ENCODE data around the gene ELP4. TPM values are rescaled to one million over a fixed set of nuclear protein-coding genes. Genes with fewer than 3 reads are reported as not detected.

Gene ELP4
- total and polyA plus RNA-seq, 9 of the 15 experiments (the other 6 are each of a cell fraction or from before 2014, with no cell fraction given): 24.1 to 60.3 (median 38.7) TPM

- CTCF ChIA-PET (ENCODE audit: low intra/inter-chr PET ratio): no interaction called here
- BruUV-seq (replicated peaks): no TSS peak
- H2AFZ ChIP-seq (ENCODE audit: low read depth, low read length): no peak overlapping the region
- POLR2A ChIA-PET: no interaction called here
- H3K9ac ChIP-seq (ENCODE audit: insufficient read depth in 1 of 2, low read depth in 2 of 2, low read length in 2 of 2): no peak overlapping the region
- H3K27me3 ChIP-seq (ENCODE audit: control insufficient read depth in 2 of 2, insufficient read depth in 2 of 2, low read length in 2 of 2): no peaks in the 10 kb centered on the region
- H3K9me1 ChIP-seq (ENCODE audit: control insufficient read depth, insufficient read depth, low read length): no peaks in the 10 kb centered on the region
- DNase-seq (ENCODE audit: extremely low read depth in 1 of 4, low spot score in 3 of 4) (no peak), ATAC-seq (no peak), FAIRE-seq (no peak)
- no peaks in the 10 kb centered on the region for H3K4me1 ChIP-seq (replicated peaks in 1 of 2; ENCODE audit: control insufficient read depth in 2 of 2, insufficient read depth in 2 of 2, low read length in 2 of 2)
- 81% methylated on average over 2 of the region's 2 CpGs for WGBS (ENCODE audit: insufficient coverage, low coverage, missing lambda C conversion rate)
- no peaks in the 10 kb centered on the region; the same call in 2 of the 3 replicates for H3K36me3 ChIP-seq (ENCODE audit: control insufficient read depth, insufficient read depth, low read length)
- no peaks in the 10 kb centered on the region for H4K20me1 ChIP-seq (replicated peaks; ENCODE audit: control insufficient read depth, insufficient read depth, low read length)
- H3K9me3 ChIP-seq (replicated peaks; ENCODE audit: control insufficient read depth, insufficient read depth, low read depth, low read length): no peaks in the 10 kb centered on the region
- H3K4me3 ChIP-seq: no peak overlapping the region
- intact Hi-C loops (cut with micrococcal nuclease) (no loop called here), in situ Hi-C loops (cut with MboI) (no loop called here)
- H3K79me2 ChIP-seq (ENCODE audit: control insufficient read depth, insufficient read depth, low read length): no peaks in the 10 kb centered on the region
- no peak overlapping the region for H3K27ac ChIP-seq (ENCODE audit: extremely low read depth, low read depth, low read length)
- TF ChIP-seq CREBBP (IDR thresholded peaks at IDR 0.05; ENCODE audit: low read depth, low read length): no peak
- TF ChIP-seq FOXO4 (CRISPR knock-in tag; IDR thresholded peaks at IDR 0.05): no peak
- TF ChIP-seq ZNF212 (CRISPR knock-in tag; IDR thresholded peaks at IDR 0.05): no peak
- TF ChIP-seq ADNP (tag; IDR thresholded peaks at IDR 0.05): no peak
- no peak for TF ChIP-seq RB1 (IDR thresholded peaks at IDR 0.05; ENCODE audit: low read depth)
- TF ChIP-seq KLF1 (tag; IDR thresholded peaks at IDR 0.05): no peak
- no peak for TF ChIP-seq TCF7 (IDR thresholded peaks at IDR 0.05; ENCODE audit: borderline replicate concordance)
- TF ChIP-seq STAT5A (IDR thresholded peaks at IDR 0.05; ENCODE audit: borderline replicate concordance, low read length): no peak
- no peak overlapping the region for H3K4me2 ChIP-seq (ENCODE audit: insufficient read depth, low read length)
Measured at GRCh38 chr11:31606893-31607292, 97.3 kb downstream of the ELP4 start.

Data from K562 (cell line).